Activated T-helper 1 cell treated with anti-CD3 and anti-CD28 coated beads, Interleukin-12 subunit alpha, Interleukin-12 subunit beta, Interleukin-2, Interleukin-4 antibody, amounts not matched to agents 30 ng/mL and 10 ng/mL and 1 ng/mL, durations not matched to agents 14 hours and 24 hours and 36 hours (primary cell): ENCODE results near the gene C1QTNF1. TPM values are rescaled to one million over a fixed set of nuclear protein-coding genes. Genes with fewer than 3 reads are reported as not detected.
"Not testable (repeated sequence)": the region's sequence is repeated elsewhere in the genome, so short reads cannot be mapped to it uniquely, and the experiment has no call there.

Experiments
- DNase-seq: peaks from one replicate; pipeline ENCODE4 v3.0.0; 2021; ENCODE audit warnings: low spot score
- H3K27ac Mint-ChIP-seq: one replicate; pipeline ENCODE4 v1.8.0; 2021; ENCODE audit warnings: mild to moderate bottlenecking, mixed read lengths
- H3K27me3 Mint-ChIP-seq: one replicate; pipeline ENCODE4 v1.8.0; 2022; ENCODE audit warnings: mild to moderate bottlenecking, moderate library complexity, mixed read lengths; ENCODE audit not compliant: insufficient read depth
- H3K36me3 Mint-ChIP-seq: one replicate; pipeline ENCODE4 v1.8.0; 2021; ENCODE audit warnings: low read depth, mixed read lengths
- H3K4me1 Mint-ChIP-seq: one replicate; pipeline ENCODE4 v1.8.0; 2021; ENCODE audit warnings: low read depth, mixed read lengths
- H3K4me3 Mint-ChIP-seq: one replicate; pipeline ENCODE4 v1.8.0; 2021; ENCODE audit warnings: mild to moderate bottlenecking, moderate library complexity, mixed read lengths
- H3K9me3 Mint-ChIP-seq: one replicate; pipeline ENCODE4 v1.8.0; 2021; ENCODE audit warnings: mixed read lengths
- intact Hi-C: fragments of 100-400 bp; cut with micrococcal nuclease; formaldehyde crosslinking; loops from one replicate; pipeline ENCODE4 v1.15.1; 2024
- total RNA-seq: library from RNA; stranded (reverse); gene quantifications from 2 replicates; pipeline ENCODE4 v1.2.3, GENCODE V29; 2022

C1QTNF1 gene
- total RNA-seq, 1 donor from 2014 or later: not detected

- intact Hi-C loops: no loop called here
- H3K4me1 Mint-ChIP-seq: peaks cover 4% of the 10 kb centered on the region
- no peaks in the 10 kb centered on the region for H3K36me3 Mint-ChIP-seq
- no peaks in the 10 kb centered on the region for H3K9me3 Mint-ChIP-seq
- peaks cover 33% of the 10 kb centered on the region for H3K27me3 Mint-ChIP-seq
- DNase-seq: no peak
- no peak overlapping the region for H3K4me3 Mint-ChIP-seq
- H3K27ac Mint-ChIP-seq: no peak overlapping the region
Observed at GRCh38 chr17:79027925-79028491, 4.0 kb downstream of the C1QTNF1 start.

GRCh38 chr17:79028496-79029326 is 4.7 kb downstream of the C1QTNF1 start:
- Mint-ChIP-seq H3K27me3 (peaks cover 29% of the 10 kb centered on the region), H3K4me1 (peaks cover 4% of the 10 kb centered on the region), H3K36me3 (no peaks in the 10 kb centered on the region), H3K9me3 (no peaks in the 10 kb centered on the region), H3K4me3 (no peak overlapping the region), H3K27ac (no peak overlapping the region)
- intact Hi-C loops: no loop called here
- no peak for DNase-seq

- Mint-ChIP-seq H3K27ac (no peak overlapping the region), H3K36me3 (no peaks in the 10 kb centered on the region), H3K9me3 (no peaks in the 10 kb centered on the region), H3K4me1 (no peaks in the 10 kb centered on the region), H3K4me3 (no peak overlapping the region), H3K27me3 (peaks cover 25% of the 10 kb centered on the region)
- intact Hi-C loops: no loop called here
- DNase-seq: no peak
Observed at GRCh38 chr17:79029327-79030009, 5.5 kb downstream of the C1QTNF1 start.

- H3K36me3 Mint-ChIP-seq, H3K4me3 Mint-ChIP-seq, intact Hi-C loops, DNase-seq, H3K27ac Mint-ChIP-seq, H3K9me3 Mint-ChIP-seq, H3K4me1 Mint-ChIP-seq: not testable (repeated sequence)
- peaks cover 21% of the 10 kb centered on the region for H3K27me3 Mint-ChIP-seq
Observed at GRCh38 chr17:79030636-79031035, 6.7 kb downstream of the C1QTNF1 start.

- intact Hi-C loops: no loop called here
- Mint-ChIP-seq H3K27me3 (peaks cover 17% of the 10 kb centered on the region), H3K9me3 (no peaks in the 10 kb centered on the region), H3K4me3 (no peak overlapping the region), H3K36me3 (no peaks in the 10 kb centered on the region), H3K4me1 (no peaks in the 10 kb centered on the region), H3K27ac (no peak overlapping the region)
- no peak for DNase-seq
Observed at GRCh38 chr17:79031996-79032875, 8.3 kb downstream of the C1QTNF1 start.

GRCh38 chr17:79033046-79033616 is 9.2 kb downstream of the C1QTNF1 start:
- no peaks in the 10 kb centered on the region for H3K36me3 Mint-ChIP-seq
- H3K4me1 Mint-ChIP-seq: no peaks in the 10 kb centered on the region
- no peak overlapping the region for H3K4me3 Mint-ChIP-seq
- no peak overlapping the region for H3K27ac Mint-ChIP-seq
- H3K27me3 Mint-ChIP-seq: peaks cover 17% of the 10 kb centered on the region
- H3K9me3 Mint-ChIP-seq: no peaks in the 10 kb centered on the region
- intact Hi-C loops: no loop called here
- no peak for DNase-seq

- peaks cover 13% of the 10 kb centered on the region for H3K27me3 Mint-ChIP-seq
- intact Hi-C loops: no loop called here
- no peak for DNase-seq
- no peak overlapping the region for H3K4me3 Mint-ChIP-seq
- no peak overlapping the region for H3K27ac Mint-ChIP-seq
- no peaks in the 10 kb centered on the region for H3K36me3 Mint-ChIP-seq
- H3K9me3 Mint-ChIP-seq: no peaks in the 10 kb centered on the region
- no peaks in the 10 kb centered on the region for H3K4me1 Mint-ChIP-seq
Observed at GRCh38 chr17:79033741-79034501, 10.0 kb downstream of the C1QTNF1 start.

GRCh38 chr17:79034931-79035485 is 11.0 kb downstream of the C1QTNF1 start:
- no peak for DNase-seq
- no peaks in the 10 kb centered on the region for H3K9me3 Mint-ChIP-seq
- H3K27ac Mint-ChIP-seq: no peak overlapping the region
- H3K4me3 Mint-ChIP-seq: no peak overlapping the region
- H3K27me3 Mint-ChIP-seq: peaks cover 13% of the 10 kb centered on the region
- no peaks in the 10 kb centered on the region for H3K36me3 Mint-ChIP-seq
- intact Hi-C loops: no loop called here
- H3K4me1 Mint-ChIP-seq: no peaks in the 10 kb centered on the region

- no peak for DNase-seq
- Mint-ChIP-seq H3K27me3 (peaks cover 13% of the 10 kb centered on the region), H3K27ac (no peak overlapping the region), H3K9me3 (no peaks in the 10 kb centered on the region), H3K4me1 (no peaks in the 10 kb centered on the region), H3K36me3 (no peaks in the 10 kb centered on the region), H3K4me3 (no peak overlapping the region)
- intact Hi-C loops: no loop called here
Observed at GRCh38 chr17:79035686-79036085, 11.7 kb downstream of the C1QTNF1 start.

GRCh38 chr17:79036181-79036580 is 12.2 kb downstream of the C1QTNF1 start:
- Mint-ChIP-seq H3K27ac (no peak overlapping the region), H3K9me3 (no peaks in the 10 kb centered on the region), H3K27me3 (peaks cover 13% of the 10 kb centered on the region), H3K36me3 (no peaks in the 10 kb centered on the region), H3K4me1 (no peaks in the 10 kb centered on the region), H3K4me3 (no peak overlapping the region)
- DNase-seq: no peak
- intact Hi-C loops: no loop called here

GRCh38 chr17:79036596-79036995 is 12.6 kb downstream of the C1QTNF1 start:
- DNase-seq: no peak
- Mint-ChIP-seq H3K27ac (no peak overlapping the region), H3K9me3 (no peaks in the 10 kb centered on the region), H3K4me1 (no peaks in the 10 kb centered on the region), H3K27me3 (peaks cover 12% of the 10 kb centered on the region), H3K36me3 (no peaks in the 10 kb centered on the region), H3K4me3 (no peak overlapping the region)
- intact Hi-C loops: no loop called here
